ENCODE data around the gene TFAP2C.

Gene TFAP2C

GRCh38 chr20:56628015-56628872, 862 bp upstream of the TFAP2C start:
- no peak for TF ChIP-seq CTCF (IDR thresholded peaks at IDR 0.05; ENCODE audit: insufficient read depth, low read length)
- no peak for TF ChIP-seq REST (IDR thresholded peaks at IDR 0.05; ENCODE audit: insufficient replicate concordance, low read depth)
- no peak for TF ChIP-seq POLR2AphosphoS5 (IDR thresholded peaks at IDR 0.05; ENCODE audit: low read depth)
- no peak for TF ChIP-seq GABPA (IDR thresholded peaks at IDR 0.05; ENCODE audit: low read depth)
- TF ChIP-seq SPI1 (IDR thresholded peaks at IDR 0.05; ENCODE audit: borderline replicate concordance, low read depth), result no peak
- H3K27me3 ChIP-seq (ENCODE audit: insufficient read depth, poor library complexity, severe bottlenecking), result peaks cover 85% of the 10 kb centered on the region
- H3K4me3 ChIP-seq (replicated peaks; ENCODE audit: insufficient read depth, low read length), result no peak overlapping the region
- no peak overlapping the region for H3K27ac ChIP-seq (replicated peaks)
- no peak for DNase-seq (ENCODE audit: low read depth in 1 of 2, low spot score in 1 of 2)

GRCh38 chr20:56629464-56630085, 469 bp downstream of the TFAP2C start:
- Histone ChIP-seq H3K4me3 (replicated peaks; ENCODE audit: insufficient read depth, low read length) (no peak overlapping the region), H3K27me3 (ENCODE audit: insufficient read depth, poor library complexity, severe bottlenecking) (peaks cover 92% of the 10 kb centered on the region), H3K27ac (replicated peaks) (no peak overlapping the region)
- no peak for DNase-seq (ENCODE audit: low read depth in 1 of 2, low spot score in 1 of 2)
- TF ChIP-seq REST (IDR thresholded peaks at IDR 0.05; ENCODE audit: insufficient replicate concordance, low read depth) (no peak), CTCF (IDR thresholded peaks at IDR 0.05; ENCODE audit: insufficient read depth, low read length) (no peak), SPI1 (IDR thresholded peaks at IDR 0.05; ENCODE audit: borderline replicate concordance, low read depth) (no peak), GABPA (IDR thresholded peaks at IDR 0.05; ENCODE audit: low read depth) (no peak), POLR2AphosphoS5 (IDR thresholded peaks at IDR 0.05; ENCODE audit: low read depth) (no peak)

- H3K27me3 ChIP-seq (ENCODE audit: insufficient read depth, poor library complexity, severe bottlenecking), result peaks cover 88% of the 10 kb centered on the region
These were observed 984 bp downstream of the TFAP2C start for GRCh38 chr20:56630086-56630493.

More at GRCh38 chr20:56630086-56630493, 984 bp downstream of the TFAP2C start:
- Histone ChIP-seq H3K27ac (replicated peaks) (no peak overlapping the region), H3K4me3 (replicated peaks; ENCODE audit: insufficient read depth, low read length) (no peak overlapping the region)
- DNase-seq (ENCODE audit: low read depth in 1 of 2, low spot score in 1 of 2), result peak; percentile 6 to 12
- TF ChIP-seq CTCF (IDR thresholded peaks at IDR 0.05; ENCODE audit: insufficient read depth, low read length) (no peak), SPI1 (IDR thresholded peaks at IDR 0.05; ENCODE audit: borderline replicate concordance, low read depth) (no peak), REST (IDR thresholded peaks at IDR 0.05; ENCODE audit: insufficient replicate concordance, low read depth) (no peak), POLR2AphosphoS5 (IDR thresholded peaks at IDR 0.05; ENCODE audit: low read depth) (no peak), GABPA (IDR thresholded peaks at IDR 0.05; ENCODE audit: low read depth) (no peak)
